ENCODE data around the gene CIAO2A.

The CIAO2A gene

DNA sequence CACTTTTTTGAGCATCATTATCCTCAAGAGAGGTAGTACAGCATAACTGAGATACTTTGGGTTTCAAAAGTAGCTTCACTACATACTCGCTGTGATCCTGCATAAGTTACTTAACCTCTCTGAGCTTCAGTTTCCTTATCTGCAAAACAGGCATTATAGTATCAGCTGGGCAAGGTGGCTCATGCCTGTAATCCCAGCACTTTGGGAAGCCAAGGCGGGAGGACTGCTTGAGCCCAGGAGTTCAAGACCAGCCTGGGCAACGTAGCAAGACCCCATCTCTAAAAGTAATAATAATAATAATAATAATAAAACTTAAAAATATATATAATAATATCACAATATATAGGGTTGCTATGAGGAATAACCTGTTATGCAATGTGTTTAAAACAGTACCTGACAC lies 10.9 kb downstream of the CIAO2A start:
- TF ChIP-seq TAF1 (IDR thresholded peaks at IDR 0.05; ENCODE audit: borderline replicate concordance, insufficient read depth, low read length) = no peak
- TF ChIP-seq SIN3A (IDR thresholded peaks at IDR 0.05; ENCODE audit: borderline replicate concordance, insufficient read depth, low read length) = no peak
- no peak for TF ChIP-seq FOXP2 (optimal IDR thresholded peaks at IDR 0.05; ENCODE audit: borderline replicate concordance, extremely low read depth, extremely low read length, insufficient read depth)
- no peak for TF ChIP-seq POLR2AphosphoS5 (IDR thresholded peaks at IDR 0.05; ENCODE audit: low read depth, low read length)
- TF ChIP-seq, protein P1, sequence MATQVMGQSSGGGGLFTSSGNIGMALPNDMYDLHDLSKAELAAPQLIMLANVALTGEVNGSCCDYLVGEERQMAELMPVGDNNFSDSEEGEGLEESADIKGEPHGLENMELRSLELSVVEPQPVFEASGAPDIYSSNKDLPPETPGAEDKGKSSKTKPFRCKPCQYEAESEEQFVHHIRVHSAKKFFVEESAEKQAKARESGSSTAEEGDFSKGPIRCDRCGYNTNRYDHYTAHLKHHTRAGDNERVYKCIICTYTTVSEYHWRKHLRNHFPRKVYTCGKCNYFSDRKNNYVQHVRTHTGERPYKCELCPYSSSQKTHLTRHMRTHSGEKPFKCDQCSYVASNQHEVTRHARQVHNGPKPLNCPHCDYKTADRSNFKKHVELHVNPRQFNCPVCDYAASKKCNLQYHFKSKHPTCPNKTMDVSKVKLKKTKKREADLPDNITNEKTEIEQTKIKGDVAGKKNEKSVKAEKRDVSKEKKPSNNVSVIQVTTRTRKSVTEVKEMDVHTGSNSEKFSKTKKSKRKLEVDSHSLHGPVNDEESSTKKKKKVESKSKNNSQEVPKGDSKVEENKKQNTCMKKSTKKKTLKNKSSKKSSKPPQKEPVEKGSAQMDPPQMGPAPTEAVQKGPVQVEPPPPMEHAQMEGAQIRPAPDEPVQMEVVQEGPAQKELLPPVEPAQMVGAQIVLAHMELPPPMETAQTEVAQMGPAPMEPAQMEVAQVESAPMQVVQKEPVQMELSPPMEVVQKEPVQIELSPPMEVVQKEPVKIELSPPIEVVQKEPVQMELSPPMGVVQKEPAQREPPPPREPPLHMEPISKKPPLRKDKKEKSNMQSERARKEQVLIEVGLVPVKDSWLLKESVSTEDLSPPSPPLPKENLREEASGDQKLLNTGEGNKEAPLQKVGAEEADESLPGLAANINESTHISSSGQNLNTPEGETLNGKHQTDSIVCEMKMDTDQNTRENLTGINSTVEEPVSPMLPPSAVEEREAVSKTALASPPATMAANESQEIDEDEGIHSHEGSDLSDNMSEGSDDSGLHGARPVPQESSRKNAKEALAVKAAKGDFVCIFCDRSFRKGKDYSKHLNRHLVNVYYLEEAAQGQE (IDR thresholded peaks at IDR 0.05; ENCODE audit: insufficient read depth in 1 of 2, low read depth in 2 of 2, low read length in 2 of 2) = no peak

DNA sequence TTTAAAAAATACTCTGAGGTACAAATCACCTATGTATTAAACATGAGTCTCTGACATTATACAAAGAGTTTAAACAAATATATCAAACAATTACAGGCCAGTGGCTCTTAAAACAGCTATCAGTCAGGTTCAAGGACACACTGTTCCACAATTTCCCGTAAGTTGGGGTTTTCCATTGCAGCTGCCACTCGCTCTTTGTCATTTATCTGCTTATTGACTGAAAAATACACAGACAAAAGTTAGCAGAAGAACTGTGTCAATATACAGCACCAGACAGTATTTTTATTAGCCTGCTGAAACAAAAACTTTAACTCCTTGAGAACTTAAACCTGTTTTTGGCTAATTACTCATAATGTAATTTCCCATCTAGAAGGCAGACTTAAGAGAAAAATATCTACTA lies 20.8 kb downstream of the CIAO2A start:
- no peak for TF ChIP-seq FOXP2 (optimal IDR thresholded peaks at IDR 0.05; ENCODE audit: borderline replicate concordance, extremely low read depth, extremely low read length, insufficient read depth)
- no peak for TF ChIP-seq POLR2AphosphoS5 (IDR thresholded peaks at IDR 0.05; ENCODE audit: low read depth, low read length)
- TF ChIP-seq SIN3A (IDR thresholded peaks at IDR 0.05; ENCODE audit: borderline replicate concordance, insufficient read depth, low read length) = no peak
- TF ChIP-seq, protein P1 (IDR thresholded peaks at IDR 0.05; ENCODE audit: insufficient read depth in 1 of 2, low read depth in 2 of 2, low read length in 2 of 2) = no peak

DNA sequence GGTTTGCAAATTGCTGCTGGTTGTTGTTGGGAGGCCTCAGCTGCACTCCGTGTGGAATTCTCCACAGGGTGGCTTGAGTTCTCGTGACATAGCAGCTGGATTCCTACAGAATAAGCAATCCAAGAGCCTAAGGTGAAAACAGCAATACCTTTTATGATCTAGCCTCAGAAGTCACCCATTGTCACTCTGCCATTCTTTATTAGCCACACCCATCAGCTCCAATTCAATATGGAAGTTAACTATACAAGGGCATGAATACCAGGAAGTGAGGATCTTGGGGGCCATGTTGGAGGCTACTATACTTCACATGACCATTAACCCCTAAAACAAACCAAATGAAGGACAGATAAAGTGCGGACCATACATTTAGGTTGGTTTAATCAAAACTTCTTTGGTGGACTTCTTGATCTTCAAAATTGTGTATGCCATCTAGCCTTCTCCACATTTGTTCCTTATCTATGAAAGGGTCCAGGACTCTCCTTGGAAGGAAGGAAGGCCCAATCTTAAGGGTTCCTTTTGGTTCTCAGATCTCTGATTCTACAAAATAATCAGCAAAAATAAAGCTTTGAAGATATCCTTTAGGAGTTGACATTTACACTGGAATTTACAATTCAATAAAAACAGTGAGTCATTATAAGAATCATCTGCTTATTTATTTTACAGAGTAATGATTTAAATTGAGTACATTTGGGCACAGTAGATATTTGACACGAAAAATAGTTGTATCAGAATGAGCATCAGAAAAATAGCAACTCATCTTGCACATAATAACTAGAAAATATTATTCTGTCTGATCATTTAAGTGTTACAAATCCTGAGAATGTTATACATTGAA lies 21.5 kb downstream of the CIAO2A start:
- no peak for TF ChIP-seq POLR2AphosphoS5 (IDR thresholded peaks at IDR 0.05; ENCODE audit: low read depth, low read length)

DNA sequence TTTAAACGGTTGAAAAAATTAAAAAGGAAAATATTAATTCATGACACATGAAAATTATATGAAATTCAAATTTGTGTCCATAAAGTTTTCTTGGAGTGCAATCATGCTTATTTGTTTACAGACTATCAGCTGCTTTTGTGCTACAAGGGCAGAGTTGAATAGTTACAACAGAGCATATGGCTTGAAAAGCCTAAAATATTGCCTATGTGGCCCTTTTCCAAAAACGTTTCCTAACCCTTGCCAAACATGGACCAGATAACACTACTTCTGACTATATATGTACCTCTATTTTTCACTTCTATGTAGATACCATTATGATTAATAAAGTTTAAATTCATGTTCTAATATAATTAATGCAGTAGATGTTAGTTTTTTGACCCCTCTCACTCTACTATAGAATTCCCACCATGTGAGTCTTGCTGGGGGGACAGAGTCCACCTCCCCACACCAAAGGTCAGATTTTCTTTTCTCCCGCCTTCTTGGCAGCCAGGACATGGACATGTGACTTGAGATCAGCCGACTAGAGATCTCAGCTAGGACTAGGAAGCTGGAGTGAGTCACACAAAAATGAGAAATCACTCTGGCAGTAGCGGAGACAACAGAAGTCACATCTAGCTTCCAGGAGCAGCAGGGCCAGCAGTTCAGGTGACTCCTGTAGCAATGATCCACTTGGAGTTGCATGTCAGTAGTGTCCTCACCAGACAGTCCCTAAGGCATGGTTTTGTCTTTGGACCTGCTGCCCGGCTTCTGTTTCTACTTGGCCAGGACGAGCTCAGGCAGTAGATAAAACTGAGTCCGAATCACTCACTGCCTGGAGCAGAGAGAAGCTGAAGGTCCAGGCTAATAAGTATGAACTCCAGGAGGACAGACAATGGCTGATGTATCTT lies 22.4 kb downstream of the CIAO2A start:
- no peak for TF ChIP-seq FOXP2 (optimal IDR thresholded peaks at IDR 0.05; ENCODE audit: borderline replicate concordance, extremely low read depth, extremely low read length, insufficient read depth)
- TF ChIP-seq POLR2AphosphoS5 (IDR thresholded peaks at IDR 0.05; ENCODE audit: low read depth, low read length) = no peak
- no peak for TF ChIP-seq SIN3A (IDR thresholded peaks at IDR 0.05; ENCODE audit: borderline replicate concordance, insufficient read depth, low read length)
- TF ChIP-seq, protein P1 (IDR thresholded peaks at IDR 0.05; ENCODE audit: insufficient read depth in 1 of 2, low read depth in 2 of 2, low read length in 2 of 2) = no peak
- no peak for TF ChIP-seq TAF1 (IDR thresholded peaks at IDR 0.05; ENCODE audit: borderline replicate concordance, insufficient read depth, low read length)

DNA sequence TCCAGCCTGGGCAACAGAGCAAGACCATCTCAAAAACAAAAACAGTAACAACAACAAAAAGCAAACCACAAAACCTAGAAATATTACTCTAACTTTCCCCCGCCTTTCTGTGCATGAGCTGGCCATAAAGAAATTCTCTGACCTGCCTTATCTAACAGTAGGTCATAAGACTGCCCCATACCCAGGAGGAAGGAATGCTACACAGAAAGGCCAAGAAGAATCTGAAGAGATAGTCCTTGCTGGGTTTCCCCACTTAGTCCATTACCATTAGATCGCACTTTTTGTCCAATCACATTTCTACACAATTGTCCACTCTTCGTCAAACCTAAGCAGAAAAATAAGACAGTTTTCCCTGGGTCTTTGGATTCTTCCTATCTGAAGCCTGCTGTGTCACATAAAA lies 23.5 kb downstream of the CIAO2A start:
- TF ChIP-seq SIN3A (IDR thresholded peaks at IDR 0.05; ENCODE audit: borderline replicate concordance, insufficient read depth, low read length) (no peak), TAF1 (IDR thresholded peaks at IDR 0.05; ENCODE audit: borderline replicate concordance, insufficient read depth, low read length) (no peak), FOXP2 (optimal IDR thresholded peaks at IDR 0.05; ENCODE audit: borderline replicate concordance, extremely low read depth, extremely low read length, insufficient read depth) (no peak), POLR2AphosphoS5 (IDR thresholded peaks at IDR 0.05; ENCODE audit: low read depth, low read length) (no peak)
- TF ChIP-seq, protein P1 (IDR thresholded peaks at IDR 0.05; ENCODE audit: insufficient read depth in 1 of 2, low read depth in 2 of 2, low read length in 2 of 2) = no peak

Data from PFSK-1 (cell line).